Bronchial epithelial cell (primary cell): Measurements from ENCODE around the gene MORN4. TPM values are rescaled to one million over a fixed set of nuclear protein-coding genes. Genes with fewer than 3 reads are reported as not detected.

ENCODE experiments used
- DNase-seq: peaks from one replicate; pipeline ENCODE4 v3.0.0-alpha.2; 2010; ENCODE audit warnings: low read depth
- FAIRE-seq: peaks from 2 replicates; lab custom pipeline; 2011; peaks lifted over from hg19 to GRCh38; lab: Jason Lieb, UNC
- H3K27me3 ChIP-seq: 2 replicates; pipeline ENCODE4 v1.5.1; 2011; ENCODE audit warnings: low read length; ENCODE audit not compliant: control insufficient read depth, insufficient read depth
- H3K36me3 ChIP-seq: 2 replicates; pipeline ENCODE4 v1.5.1; 2011; ENCODE audit warnings: low read length; ENCODE audit not compliant: control insufficient read depth, insufficient read depth
- H3K4me3 ChIP-seq: 2 replicates; pipeline ENCODE4 v1.5.1; 2011; ENCODE audit warnings: mild to moderate bottlenecking, low read depth, low read length, control low read depth
- CTCF ChIP-seq: IDR thresholded peaks from 2 replicates; pipeline ENCODE4 v1.5.1; 2011; ENCODE audit warnings: mild to moderate bottlenecking, moderate library complexity, low read length, control low read depth, inconsistent platforms; ENCODE audit not compliant: insufficient read depth, severe bottlenecking
- total RNA-seq: library from RNA; depleted of rRNA; stranded (reverse); fragments of >200 nt; gene quantifications from 2 replicates; pipeline ENCODE4 v1.2.1, GENCODE V29; 2014

The MORN4 gene
- total RNA-seq, 1 donor from 2014 or later = 7.1 TPM

- no peak for FAIRE-seq
- DNase-seq = no peak
- H3K36me3 ChIP-seq = no peaks in the 10 kb centered on the region
- no peak for TF ChIP-seq CTCF
- no peak overlapping the region for H3K4me3 ChIP-seq
- H3K27me3 ChIP-seq = no peaks in the 10 kb centered on the region
Measured at GRCh38 chr10:97590748-97591495, 42.4 kb downstream of the MORN4 start.

- no peak for TF ChIP-seq CTCF
- H3K36me3 ChIP-seq = no peaks in the 10 kb centered on the region
- FAIRE-seq (no peak), DNase-seq (no peak)
- no peaks in the 10 kb centered on the region for H3K27me3 ChIP-seq
- no peak overlapping the region for H3K4me3 ChIP-seq
Measured at GRCh38 chr10:97590082-97590747, 43.1 kb downstream of the MORN4 start.

- DNase-seq = no peak
- H3K27me3 ChIP-seq = no peaks in the 10 kb centered on the region
- no peak for FAIRE-seq
Measured at GRCh38 chr10:97589479-97589878, 43.8 kb downstream of the MORN4 start, which contains the start of gene C10orf62. C10orf62 (plus strand) TSS chr10:97589721; CDS start chr10:97589898, 177 bp downstream.

GRCh38 chr10:97587183-97587582 is 46.1 kb downstream of the MORN4 start:
- no peak for FAIRE-seq
- Histone ChIP-seq H3K36me3 (no peaks in the 10 kb centered on the region), H3K4me3 (no peak overlapping the region), H3K27me3 (no peaks in the 10 kb centered on the region)
- no peak for TF ChIP-seq CTCF
- no peak for DNase-seq

More at GRCh38 chr10:97589479-97589878, 43.8 kb downstream of the MORN4 start, which contains the start of gene C10orf62:
- Histone ChIP-seq H3K4me3 (no peak within 1 kb of the TSS), H3K36me3 (no peaks in the 10 kb centered on the region)
- no peak for TF ChIP-seq CTCF

- no peak for TF ChIP-seq CTCF
- Histone ChIP-seq H3K27me3 (no peaks in the 10 kb centered on the region), H3K36me3 (no peaks in the 10 kb centered on the region), H3K4me3 (no peak overlapping the region)
- no peak for DNase-seq
- FAIRE-seq = no peak
Measured at GRCh38 chr10:97585439-97585811, 47.9 kb downstream of the MORN4 start.
